Sciatic nerve (tissue), 2 donors: Measurements from ENCODE around the gene MTARC2. TPM values are rescaled to one million over a fixed set of nuclear protein-coding genes. Genes with fewer than 3 reads are reported as not detected.
"Not testable (repeated sequence)": the region's sequence is repeated elsewhere in the genome, so short reads cannot be mapped to it uniquely, and the experiment has no call there.

ENCODE experiments used
- ATAC-seq: fragments of 200-7000 bp; cut with Tn5 transposase; one replicate; pipeline ENCODE4 v1.9.1; 2020; ENCODE audit warnings: mild to moderate bottlenecking, moderate library complexity
- DNase-seq: peaks from one replicate; pipeline ENCODE4 v3.0.0-alpha.2; 2020; ENCODE audit warnings: low spot score
- intact Hi-C: fragments of 100-400 bp; cut with DNase I; formaldehyde crosslinking; loops from one replicate; pipeline ENCODE4 v1.14.2; 2022
- total RNA-seq: library from RNA; stranded (reverse); fragmentation: NEBNext Ultra II Directional; extraction: Animal tissue kit (Norgen Biotek cat#: 25700); gene quantifications from one replicate; pipeline ENCODE4 v1.2.1, GENCODE V29; 2021
- donor health status: DM: no; HTN: no; CAD: no.
- donor health status: DM: no; HTN: no; CAD: no.

The MTARC2 gene
- total RNA-seq, 1 donor from 2014 or later = 35.0 TPM

- intact Hi-C loops = no loop called here
- DNase-seq (no peak), ATAC-seq (no peak)
Measured at GRCh38 chr1:220727519-220727918, 20.6 kb upstream of the MTARC2 start.

- intact Hi-C loops = no loop called here
- DNase-seq = no peak
- ATAC-seq = no peak
Measured at GRCh38 chr1:220730486-220730885, 17.6 kb upstream of the MTARC2 start.

- DNase-seq (no peak), ATAC-seq (peak; percentile 42)
- intact Hi-C loops = no loop called here
Measured at GRCh38 chr1:220732137-220732536, 16.0 kb upstream of the MTARC2 start.

GRCh38 chr1:220732621-220733020 is 15.5 kb upstream of the MTARC2 start:
- ATAC-seq (peak; percentile 35), DNase-seq (no peak)
- intact Hi-C loops = no loop called here

GRCh38 chr1:220733086-220733601 is 15.0 kb upstream of the MTARC2 start:
- peak; percentile 88 for DNase-seq
- peak; percentile 95 for ATAC-seq
- intact Hi-C loops = no loop called here

GRCh38 chr1:220734571-220735326 is 13.4 kb upstream of the MTARC2 start:
- ATAC-seq (no peak), DNase-seq (no peak)
- intact Hi-C loops = no loop called here

- intact Hi-C loops, DNase-seq, ATAC-seq: not testable (repeated sequence)
Measured at GRCh38 chr1:220736283-220736682, 11.8 kb upstream of the MTARC2 start.

- ATAC-seq (no peak), DNase-seq (no peak)
- intact Hi-C loops = no loop called here
Measured at GRCh38 chr1:220741349-220741748, 6.8 kb upstream of the MTARC2 start.

- no peak for DNase-seq
- no peak for ATAC-seq
- intact Hi-C loops = no loop called here
Measured at GRCh38 chr1:220741825-220742224, 6.3 kb upstream of the MTARC2 start.

GRCh38 chr1:220742520-220742919 is 5.6 kb upstream of the MTARC2 start:
- no peak for ATAC-seq
- intact Hi-C loops = no loop called here

GRCh38 chr1:220746851-220747250 is 1.3 kb upstream of the MTARC2 start:
- intact Hi-C loops = no loop called here
- DNase-seq (no peak), ATAC-seq (no peak)

More at GRCh38 chr1:220742520-220742919, 5.6 kb upstream of the MTARC2 start:
- DNase-seq = no peak

GRCh38 chr1:220747437-220748088 is 559 bp upstream of the MTARC2 start:
- no peak for DNase-seq
- ATAC-seq = peak; percentile 56
- intact Hi-C loops = no loop called here

GRCh38 chr1:220748936-220749335 is 814 bp downstream of the MTARC2 start:
- ATAC-seq (no peak), DNase-seq (no peak)
- intact Hi-C loops = no loop called here

GRCh38 chr1:220750131-220750515 is 2.0 kb downstream of the MTARC2 start:
- no peak for ATAC-seq
- DNase-seq = no peak
- intact Hi-C loops = no loop called here

- ATAC-seq (no peak), DNase-seq (no peak)
- intact Hi-C loops = no loop called here
Measured at GRCh38 chr1:220751111-220751510, 3.0 kb downstream of the MTARC2 start.

- no peak for ATAC-seq
- intact Hi-C loops = no loop called here
- DNase-seq = no peak
Measured at GRCh38 chr1:220754212-220754917, 6.2 kb downstream of the MTARC2 start.

GRCh38 chr1:220754918-220755295 is 6.8 kb downstream of the MTARC2 start:
- intact Hi-C loops = no loop called here
- ATAC-seq (no peak), DNase-seq (no peak)

- intact Hi-C loops = no loop called here
- ATAC-seq = no peak
Measured at GRCh38 chr1:220755309-220755708, 7.2 kb downstream of the MTARC2 start.

GRCh38 chr1:220757441-220757840 is 9.3 kb downstream of the MTARC2 start:
- intact Hi-C loops = no loop called here
- no peak for DNase-seq
- no peak for ATAC-seq

More at GRCh38 chr1:220755309-220755708, 7.2 kb downstream of the MTARC2 start:
- no peak for DNase-seq

- ATAC-seq = no peak
- DNase-seq = no peak
- intact Hi-C loops = no loop called here
Measured at GRCh38 chr1:220759147-220759546, 11.0 kb downstream of the MTARC2 start.
